ENCODE data around the gene AHI1. TPM values are rescaled to one million over a fixed set of nuclear protein-coding genes. Genes with fewer than 3 reads are reported as not detected.

AHI1 gene
- total RNA-seq, 3 donors from 2014 or later (not counting 1 experiment from before 2014, with no cell fraction given): 24.0 to 40.3 (median 32.4) TPM

GRCh38 chr6:135274561-135275293, 222.8 kb downstream of the AHI1 start:
- Histone ChIP-seq H3K27me3 (ENCODE audit: control insufficient read depth, insufficient read depth, low read length) (no peaks in the 10 kb centered on the region), H3K4me1 (ENCODE audit: control insufficient read depth, insufficient read depth, low read length) (no peaks in the 10 kb centered on the region), H3K27ac (ENCODE audit: low read length) (no peak overlapping the region), H3K4me3 (ENCODE audit: low read length) (no peak overlapping the region), H3K36me3 (ENCODE audit: control insufficient read depth, insufficient read depth, low read length) (no peaks in the 10 kb centered on the region), H3K9me3 (ENCODE audit: control insufficient read depth, insufficient read depth, low read length) (no peaks in the 10 kb centered on the region)
- ATAC-seq (no peak), DNase-seq (no peak)
- WGBS (ENCODE audit: insufficient coverage): 48% methylated on average over 3 of the region's 5 CpGs
- intact Hi-C loops (cut with micrococcal nuclease): no loop called here
- Mint-ChIP-seq H3K27ac (no peak overlapping the region), H3K36me3 (no peaks in the 10 kb centered on the region), H3K4me1 (no peaks in the 10 kb centered on the region), H3K4me3 (no peak overlapping the region), H3K9me3 (no peaks in the 10 kb centered on the region), H3K27me3 (ENCODE audit: low read depth in 2 of 2) (no peaks in the 10 kb centered on the region)
- no peak for TF ChIP-seq CTCF (IDR thresholded peaks at IDR 0.05)

- no peak overlapping the region for H3K4me3 Mint-ChIP-seq
Observed at GRCh38 chr6:135271626-135272025, 225.9 kb downstream of the AHI1 start.

GRCh38 chr6:135270676-135271536, 226.6 kb downstream of the AHI1 start:
- Mint-ChIP-seq H3K9me3 (no peaks in the 10 kb centered on the region), H3K4me1 (no peaks in the 10 kb centered on the region), H3K27me3 (ENCODE audit: low read depth in 2 of 2) (no peaks in the 10 kb centered on the region), H3K4me3 (no peak overlapping the region), H3K27ac (no peak overlapping the region), H3K36me3 (no peaks in the 10 kb centered on the region)
- H3K4me1 ChIP-seq (ENCODE audit: control insufficient read depth, insufficient read depth, low read length): no peaks in the 10 kb centered on the region
- WGBS (ENCODE audit: insufficient coverage): 84% methylated on average over 11 of the region's 11 CpGs
- intact Hi-C loops (cut with micrococcal nuclease): no loop called here
- ATAC-seq (no peak), DNase-seq (no peak)
- H3K4me3 ChIP-seq (ENCODE audit: low read length): no peak overlapping the region
- H3K27me3 ChIP-seq (ENCODE audit: control insufficient read depth, insufficient read depth, low read length): no peaks in the 10 kb centered on the region
- TF ChIP-seq CTCF (IDR thresholded peaks at IDR 0.05): no peak
- H3K27ac ChIP-seq (ENCODE audit: low read length): no peak overlapping the region
- no peaks in the 10 kb centered on the region for H3K36me3 ChIP-seq (ENCODE audit: control insufficient read depth, insufficient read depth, low read length)
- no peaks in the 10 kb centered on the region for H3K9me3 ChIP-seq (ENCODE audit: control insufficient read depth, insufficient read depth, low read length)

More at GRCh38 chr6:135271626-135272025, 225.9 kb downstream of the AHI1 start:
- H3K27ac Mint-ChIP-seq: no peak overlapping the region
- intact Hi-C loops (cut with micrococcal nuclease): no loop called here
- Histone ChIP-seq H3K4me3 (ENCODE audit: low read length) (no peak overlapping the region), H3K27ac (ENCODE audit: low read length) (no peak overlapping the region), H3K27me3 (ENCODE audit: control insufficient read depth, insufficient read depth, low read length) (no peaks in the 10 kb centered on the region), H3K4me1 (ENCODE audit: control insufficient read depth, insufficient read depth, low read length) (no peaks in the 10 kb centered on the region), H3K36me3 (ENCODE audit: control insufficient read depth, insufficient read depth, low read length) (no peaks in the 10 kb centered on the region), H3K9me3 (ENCODE audit: control insufficient read depth, insufficient read depth, low read length) (no peaks in the 10 kb centered on the region)
- no peaks in the 10 kb centered on the region for H3K36me3 Mint-ChIP-seq
- 90% methylated on average over 6 of the region's 6 CpGs for WGBS (ENCODE audit: insufficient coverage)
- no peak for ATAC-seq
- no peaks in the 10 kb centered on the region for H3K27me3 Mint-ChIP-seq (ENCODE audit: low read depth in 2 of 2)
- no peak for DNase-seq
- H3K9me3 Mint-ChIP-seq: no peaks in the 10 kb centered on the region
- H3K4me1 Mint-ChIP-seq: no peaks in the 10 kb centered on the region
- TF ChIP-seq CTCF (IDR thresholded peaks at IDR 0.05): no peak
